ENCODE results near the gene IMPA2.

DNA sequence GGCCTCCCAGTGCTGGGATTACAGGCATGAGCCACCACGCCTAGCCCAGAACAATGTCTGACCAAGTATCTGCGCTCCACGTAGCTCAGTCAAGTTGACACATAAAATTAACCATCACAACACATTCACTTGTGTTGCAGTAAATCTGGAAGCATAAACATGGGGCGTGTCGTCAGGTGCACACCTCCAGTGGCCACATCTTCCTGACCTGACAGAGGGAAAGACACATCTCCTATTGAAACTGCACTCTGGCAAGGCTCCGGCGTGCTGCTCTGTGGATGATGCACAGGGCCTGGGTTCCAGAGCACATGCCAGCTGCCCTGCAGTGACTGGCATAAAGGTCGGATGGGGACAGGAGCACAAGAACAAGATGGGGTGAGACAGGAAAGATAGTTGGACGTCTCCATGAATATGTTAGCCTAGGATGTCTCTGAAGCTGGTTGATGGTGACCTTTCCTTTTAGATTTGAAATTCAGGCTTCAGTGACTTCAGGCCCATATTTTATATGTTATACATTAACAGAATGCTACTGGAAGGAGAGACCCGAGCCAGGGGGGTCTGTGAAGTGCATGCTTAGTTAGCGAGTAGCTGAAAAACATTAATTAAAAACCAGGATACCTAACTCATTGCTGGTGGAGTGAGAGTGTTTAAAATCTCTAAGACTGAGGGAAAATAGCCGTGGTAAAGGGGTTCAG is 10.9 kb downstream of the IMPA2 start:
- no peak for TF ChIP-seq CTCF (conservative IDR thresholded peaks at IDR 0.05; ENCODE audit: low read depth, low read length)
- no peak for TF ChIP-seq EZH2 (IDR thresholded peaks at IDR 0.05; ENCODE audit: borderline replicate concordance, low read depth, low read length, poor library complexity, severe bottlenecking)

All from A673 (cell line).